IPS-15b (cell line): Measurements from ENCODE around the gene ETNK2.

Source experiments
- H3K27me3 ChIP-seq: one replicate; pipeline ENCODE4 v1.6.1; 2013; ENCODE audit warnings: low read length; ENCODE audit not compliant: control insufficient read depth, insufficient read depth
- H3K36me3 ChIP-seq: one replicate; pipeline ENCODE4 v1.6.1; 2013; ENCODE audit warnings: low read length; ENCODE audit not compliant: control insufficient read depth, insufficient read depth
- H3K4me1 ChIP-seq: one replicate; pipeline ENCODE4 v1.6.1; 2013; ENCODE audit warnings: mild to moderate bottlenecking, low read length; ENCODE audit not compliant: control insufficient read depth, insufficient read depth
- H3K4me3 ChIP-seq: one replicate; pipeline ENCODE4 v1.5.1; 2013; ENCODE audit warnings: low read depth, low read length
- H3K9ac ChIP-seq: one replicate; pipeline ENCODE4 v1.6.1; 2013; ENCODE audit warnings: low read depth, mild to moderate bottlenecking, low read length
- H3K9me3 ChIP-seq: one replicate; pipeline ENCODE4 v1.6.1; 2013; ENCODE audit warnings: mild to moderate bottlenecking, low read length; ENCODE audit not compliant: control insufficient read depth, insufficient read depth

The ETNK2 gene

GRCh38 chr1:204128464-204128963 is 23.3 kb downstream of the ETNK2 start:
- peaks cover 40% of the 10 kb centered on the region for H3K36me3 ChIP-seq
- H3K4me1 ChIP-seq = peaks cover 6% of the 10 kb centered on the region
- no peak overlapping the region for H3K4me3 ChIP-seq
- H3K9me3 ChIP-seq = no peaks in the 10 kb centered on the region
- no peaks in the 10 kb centered on the region for H3K27me3 ChIP-seq
- no peak overlapping the region for H3K9ac ChIP-seq

- Histone ChIP-seq H3K9ac (no peak overlapping the region), H3K4me1 (peaks cover 6% of the 10 kb centered on the region), H3K27me3 (no peaks in the 10 kb centered on the region), H3K9me3 (no peaks in the 10 kb centered on the region), H3K4me3 (no peak overlapping the region), H3K36me3 (peaks cover 48% of the 10 kb centered on the region)
Observed at GRCh38 chr1:204127597-204128242, 24.1 kb downstream of the ETNK2 start.

GRCh38 chr1:204126956-204127355 is 24.9 kb downstream of the ETNK2 start:
- H3K4me1 ChIP-seq = peaks cover 6% of the 10 kb centered on the region
- H3K27me3 ChIP-seq = no peaks in the 10 kb centered on the region
- no peak overlapping the region for H3K9ac ChIP-seq
- H3K36me3 ChIP-seq = peaks cover 51% of the 10 kb centered on the region
- no peaks in the 10 kb centered on the region for H3K9me3 ChIP-seq
- H3K4me3 ChIP-seq = no peak overlapping the region

DNA sequence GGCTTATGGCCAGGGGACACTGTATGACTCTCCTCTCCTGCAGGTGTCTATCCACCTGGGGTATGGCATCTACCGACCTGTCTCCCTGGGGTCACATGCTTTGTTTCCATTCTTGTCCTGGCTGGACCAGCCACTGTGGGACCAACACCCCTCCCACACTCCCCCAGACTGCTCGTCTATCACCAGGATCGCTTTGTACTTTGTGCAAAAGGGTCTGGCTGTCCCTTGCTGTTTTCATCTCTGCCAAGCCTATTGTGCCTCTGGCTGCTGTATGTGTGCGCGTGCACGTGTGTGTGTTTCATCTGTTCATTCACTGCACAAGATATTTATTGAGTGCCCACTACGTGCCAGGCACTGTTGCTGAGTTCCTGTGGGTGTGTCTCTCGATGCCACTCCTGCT is 25.5 kb downstream of the ETNK2 start:
- H3K9ac ChIP-seq = no peak overlapping the region
- peaks cover 6% of the 10 kb centered on the region for H3K4me1 ChIP-seq
- H3K4me3 ChIP-seq = no peak overlapping the region
- H3K36me3 ChIP-seq = peaks cover 57% of the 10 kb centered on the region
- no peaks in the 10 kb centered on the region for H3K9me3 ChIP-seq
- H3K27me3 ChIP-seq = no peaks in the 10 kb centered on the region

DNA sequence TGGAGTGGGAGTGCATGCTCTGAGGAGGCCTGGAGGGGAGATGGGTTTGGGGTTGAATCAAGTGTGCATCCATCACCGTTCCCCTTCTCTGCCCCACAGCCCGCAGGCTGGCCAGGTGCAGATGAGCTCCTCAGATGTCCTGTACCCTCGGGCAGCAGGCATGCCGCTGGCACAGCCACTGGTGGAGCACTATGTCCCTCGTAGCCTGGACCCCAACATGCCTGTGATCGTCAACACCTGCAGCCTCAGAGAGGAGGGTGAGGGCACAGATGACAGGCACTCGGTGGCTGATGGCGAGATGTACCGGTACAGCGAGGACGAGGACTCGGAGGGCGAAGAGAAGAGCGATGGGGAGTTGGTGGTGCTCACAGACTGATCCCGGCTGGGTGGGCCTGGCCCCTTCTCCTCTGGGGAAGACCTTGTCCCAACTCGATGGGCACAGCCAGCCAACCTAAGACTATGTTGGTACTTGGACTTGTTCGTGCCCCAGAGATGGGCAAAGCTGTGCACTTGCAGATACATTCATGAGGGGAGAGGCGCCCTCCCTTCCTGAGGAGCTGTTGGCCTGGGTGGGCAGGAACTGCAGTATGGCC is 26.0 kb downstream of the ETNK2 start:
- H3K9me3 ChIP-seq = no peaks in the 10 kb centered on the region
- H3K27me3 ChIP-seq = no peaks in the 10 kb centered on the region
- H3K9ac ChIP-seq = no peak overlapping the region
- H3K36me3 ChIP-seq = peaks cover 60% of the 10 kb centered on the region
- peaks cover 3% of the 10 kb centered on the region for H3K4me1 ChIP-seq
- no peak overlapping the region for H3K4me3 ChIP-seq

DNA sequence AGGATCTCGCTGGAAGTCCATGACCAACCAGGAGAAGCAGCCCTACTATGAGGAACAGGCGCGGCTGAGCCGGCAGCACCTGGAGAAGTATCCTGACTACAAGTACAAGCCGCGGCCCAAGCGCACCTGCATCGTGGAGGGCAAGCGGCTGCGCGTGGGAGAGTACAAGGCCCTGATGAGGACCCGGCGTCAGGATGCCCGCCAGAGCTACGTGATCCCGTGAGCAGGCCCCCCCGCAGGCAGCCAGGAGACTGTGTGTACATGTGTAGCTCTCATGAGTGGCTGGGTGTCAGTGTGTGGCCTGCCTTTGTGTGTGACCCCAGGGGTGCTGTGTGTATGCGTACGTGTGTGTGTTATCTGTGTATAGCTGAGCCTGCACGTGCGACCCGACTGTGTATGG is 27.2 kb downstream of the ETNK2 start:
- peaks cover 70% of the 10 kb centered on the region for H3K36me3 ChIP-seq

DNA sequence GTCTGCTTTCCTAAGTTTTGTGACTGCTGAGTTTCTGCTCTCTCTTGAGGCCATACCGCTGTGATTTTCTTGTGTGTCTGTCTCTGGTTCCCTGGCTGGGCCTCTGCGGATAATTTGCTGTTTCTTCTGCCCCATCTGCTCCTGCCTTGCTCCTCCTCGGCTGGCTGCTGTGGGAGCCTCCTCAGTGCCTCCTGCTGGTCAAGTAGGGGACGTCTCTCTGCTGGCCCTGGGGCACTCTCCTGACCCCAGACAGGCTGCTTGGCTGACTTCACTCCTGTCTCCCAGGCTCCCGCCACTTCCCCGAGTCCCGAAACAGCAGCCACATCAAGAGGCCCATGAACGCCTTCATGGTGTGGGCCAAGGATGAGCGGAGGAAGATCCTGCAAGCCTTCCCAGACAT is 28.5 kb downstream of the ETNK2 start:
- Histone ChIP-seq H3K4me3 (no peak overlapping the region), H3K27me3 (no peaks in the 10 kb centered on the region), H3K9ac (peak overlapping the region; percentile 55), H3K4me1 (no peaks in the 10 kb centered on the region), H3K9me3 (no peaks in the 10 kb centered on the region), H3K36me3 (peaks cover 77% of the 10 kb centered on the region)

More for the DNA sequence above, 27.2 kb downstream of the ETNK2 start:
- Histone ChIP-seq H3K9me3 (no peaks in the 10 kb centered on the region), H3K4me1 (peaks cover 3% of the 10 kb centered on the region), H3K4me3 (no peak overlapping the region), H3K9ac (no peak overlapping the region), H3K27me3 (no peaks in the 10 kb centered on the region)

DNA sequence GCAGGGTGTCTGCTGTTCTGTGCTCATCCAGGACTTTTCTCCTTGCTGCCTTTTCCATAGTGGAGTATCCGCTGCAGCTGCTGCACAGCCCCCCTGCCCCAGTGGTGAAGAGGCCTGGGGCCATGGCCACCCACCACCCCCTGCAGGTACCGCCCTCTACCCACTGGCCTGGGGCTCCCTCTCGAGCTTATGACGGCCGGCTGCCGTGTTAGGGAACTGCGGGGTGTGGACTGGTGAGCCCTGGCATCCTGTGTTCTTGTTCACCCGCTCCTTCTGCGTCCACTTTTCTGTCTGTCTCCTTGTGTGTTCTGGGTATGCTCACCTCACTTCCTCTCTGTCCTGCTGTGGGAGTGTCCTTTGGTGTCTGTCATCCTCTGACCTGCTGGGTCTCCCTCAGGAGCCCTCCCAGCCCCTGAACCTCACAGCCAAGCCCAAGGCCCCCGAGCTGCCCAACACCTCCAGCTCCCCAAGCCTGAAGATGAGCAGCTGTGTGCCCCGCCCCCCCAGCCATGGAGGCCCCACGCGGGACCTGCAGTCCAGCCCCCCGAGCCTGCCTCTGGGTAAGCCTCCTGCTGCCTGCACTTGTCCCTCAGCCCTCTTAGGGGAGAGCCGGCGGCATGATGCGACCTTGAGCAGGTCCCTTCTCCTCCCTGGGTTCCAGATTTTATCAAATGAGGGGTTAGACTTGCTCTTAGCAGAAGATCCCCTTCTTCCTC is 29.8 kb downstream of the ETNK2 start:
- H3K4me3 ChIP-seq = no peak overlapping the region
- H3K4me1 ChIP-seq = no peaks in the 10 kb centered on the region
- no peak overlapping the region for H3K9ac ChIP-seq
- peaks cover 81% of the 10 kb centered on the region for H3K36me3 ChIP-seq
- H3K27me3 ChIP-seq = no peaks in the 10 kb centered on the region
- H3K9me3 ChIP-seq = no peaks in the 10 kb centered on the region

- peaks cover 54% of the 10 kb centered on the region for H3K36me3 ChIP-seq
- H3K27me3 ChIP-seq = no peaks in the 10 kb centered on the region
- no peak overlapping the region for H3K9ac ChIP-seq
- no peak overlapping the region for H3K4me3 ChIP-seq
- peaks cover under 1% of the 10 kb centered on the region for H3K4me1 ChIP-seq
- H3K9me3 ChIP-seq = no peaks in the 10 kb centered on the region
Observed at GRCh38 chr1:204116539-204116938, 35.3 kb downstream of the ETNK2 start.

GRCh38 chr1:204115116-204115515 is 36.7 kb downstream of the ETNK2 start:
- peaks cover 44% of the 10 kb centered on the region for H3K36me3 ChIP-seq
- H3K9me3 ChIP-seq = no peaks in the 10 kb centered on the region
- H3K4me3 ChIP-seq = no peak overlapping the region
- H3K9ac ChIP-seq = no peak overlapping the region
- no peaks in the 10 kb centered on the region for H3K27me3 ChIP-seq
- peaks cover 12% of the 10 kb centered on the region for H3K4me1 ChIP-seq

- Histone ChIP-seq H3K36me3 (peaks cover 39% of the 10 kb centered on the region), H3K9ac (no peak overlapping the region), H3K4me1 (peaks cover 12% of the 10 kb centered on the region)
Observed at GRCh38 chr1:204114606-204115005, 37.2 kb downstream of the ETNK2 start.

GRCh38 chr1:204113896-204114295 is 37.9 kb downstream of the ETNK2 start:
- no peaks in the 10 kb centered on the region for H3K27me3 ChIP-seq
- peaks cover 19% of the 10 kb centered on the region for H3K4me1 ChIP-seq
- no peaks in the 10 kb centered on the region for H3K9me3 ChIP-seq
- H3K36me3 ChIP-seq = peaks cover 38% of the 10 kb centered on the region
- H3K9ac ChIP-seq = no peak overlapping the region
- H3K4me3 ChIP-seq = no peak overlapping the region

More at GRCh38 chr1:204114606-204115005, 37.2 kb downstream of the ETNK2 start:
- no peaks in the 10 kb centered on the region for H3K27me3 ChIP-seq
- H3K4me3 ChIP-seq = no peak overlapping the region
- no peaks in the 10 kb centered on the region for H3K9me3 ChIP-seq
